SHP77 (cell line): Measurements from ENCODE around the gene CHD5.
"Not testable (repeated sequence)": the region's sequence is repeated elsewhere in the genome, so short reads cannot be mapped to it uniquely, and the experiment has no call there.

ENCODE experiments used
- DNase-seq, 2 experiments: peaks; one replicate each; lab custom pipeline; 2025; lab: John Stamatoyannopoulos, UW

CHD5 gene

DNA sequence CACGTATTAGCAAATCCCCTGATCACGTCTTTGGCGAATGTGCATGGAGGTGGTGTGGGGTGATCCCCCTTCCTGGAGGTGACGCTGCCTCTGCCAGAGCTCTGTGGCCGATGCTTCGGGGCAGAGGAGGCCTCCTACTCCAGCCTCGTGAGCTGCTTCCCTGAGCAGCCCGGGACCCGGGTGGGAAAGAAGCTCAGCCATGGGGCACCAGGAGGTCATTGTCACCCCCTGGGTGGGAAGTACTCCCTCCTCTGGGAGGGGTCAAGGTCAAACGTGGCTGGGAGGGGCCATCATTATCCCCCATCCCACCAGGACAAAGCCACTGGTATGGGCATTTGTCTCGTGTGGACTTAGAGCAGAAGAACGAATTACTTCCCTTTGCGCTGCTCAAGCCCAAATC, 93.8 kb downstream of the CHD5 start:
- no peak for DNase-seq

GRCh38 chr1:6085666-6086065, 94.5 kb downstream of the CHD5 start:
- no peak for DNase-seq

DNA sequence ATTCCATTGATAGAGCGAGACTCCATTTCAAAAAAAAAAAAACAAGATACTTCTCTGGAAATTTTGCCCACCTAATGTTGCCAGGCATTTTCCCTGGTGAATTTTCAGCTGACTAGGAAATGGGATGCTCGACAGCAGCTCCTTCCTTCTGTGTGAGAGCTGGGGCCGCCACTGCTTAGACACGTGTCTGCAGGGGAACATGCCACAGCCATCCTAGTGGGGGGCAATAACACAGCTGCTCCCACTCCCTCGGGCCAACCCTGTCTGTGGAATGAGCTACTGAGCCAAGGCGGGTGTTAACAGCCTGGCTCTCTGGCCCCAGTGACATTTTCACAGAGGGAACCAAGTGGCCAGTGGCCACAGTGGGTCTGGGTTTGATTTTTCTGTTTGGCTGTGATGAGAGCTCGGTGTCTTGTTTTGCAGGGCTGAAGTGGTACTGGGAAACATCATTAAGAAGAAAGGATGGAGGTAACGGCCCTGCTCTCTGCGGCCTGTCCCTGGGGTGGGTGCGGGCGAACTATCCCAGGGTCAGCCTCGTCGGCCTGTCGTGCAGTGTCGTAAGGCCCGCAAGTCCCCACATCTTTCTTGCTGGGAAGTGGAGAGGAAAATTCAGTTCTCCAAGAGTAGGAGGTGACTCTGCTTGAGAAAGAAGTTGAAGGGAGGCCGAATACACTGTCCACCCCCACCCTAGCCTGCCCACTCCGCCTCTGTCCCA, 95.2 kb downstream of the CHD5 start:
- no peak for DNase-seq

GRCh38 chr1:6083801-6084446, 96.2 kb downstream of the CHD5 start:
- DNase-seq = no peak

DNA sequence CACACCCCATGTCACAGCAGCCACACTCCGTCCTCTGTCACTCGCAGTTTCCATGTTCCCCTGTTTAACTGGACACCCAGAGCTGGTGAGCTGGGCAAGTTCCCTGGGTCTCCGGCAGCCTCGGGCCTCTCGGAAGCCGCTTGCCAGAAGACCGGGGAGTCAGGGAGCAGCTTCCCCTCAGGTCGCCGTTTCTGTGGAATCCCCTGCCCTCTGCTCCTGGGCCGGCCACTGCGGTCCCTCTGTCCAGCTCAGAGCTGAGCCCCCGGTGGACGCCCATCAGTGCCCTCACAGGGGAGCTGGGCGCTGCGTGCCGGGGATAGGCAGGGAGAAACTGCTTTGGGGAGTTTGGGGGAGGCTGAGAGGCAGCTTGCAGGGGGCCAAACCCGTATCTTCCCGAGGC, 96.7 kb downstream of the CHD5 start:
- DNase-seq = no peak

- DNase-seq = no peak
These were observed 97.6 kb downstream of the CHD5 start for GRCh38 chr1:6082430-6082971.

- no peak for DNase-seq
These were observed 98.2 kb downstream of the CHD5 start for GRCh38 chr1:6081901-6082300.

DNA sequence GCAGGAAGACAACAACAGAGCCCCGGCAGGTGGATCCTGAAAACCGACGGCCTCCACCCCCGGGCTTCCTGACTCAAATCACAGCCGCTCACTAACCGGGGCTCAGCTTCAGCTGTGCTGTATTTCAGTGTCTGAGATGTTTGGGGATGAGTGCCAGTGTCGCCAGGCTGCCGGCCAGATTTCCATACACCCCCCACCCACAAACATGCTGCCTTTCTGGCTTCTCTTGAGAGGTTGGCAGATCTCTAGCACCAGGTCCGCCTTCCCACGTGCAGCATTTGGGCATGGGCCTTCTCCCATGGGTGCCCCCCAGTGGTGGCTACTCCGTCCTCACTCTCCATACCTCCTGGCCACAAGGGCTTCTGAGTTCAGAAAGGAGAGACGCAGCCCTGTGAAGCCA, 99.7 kb downstream of the CHD5 start:
- DNase-seq = no peak

- no peak for DNase-seq
These were observed 102.2 kb downstream of the CHD5 start for GRCh38 chr1:6077919-6078318.

DNA sequence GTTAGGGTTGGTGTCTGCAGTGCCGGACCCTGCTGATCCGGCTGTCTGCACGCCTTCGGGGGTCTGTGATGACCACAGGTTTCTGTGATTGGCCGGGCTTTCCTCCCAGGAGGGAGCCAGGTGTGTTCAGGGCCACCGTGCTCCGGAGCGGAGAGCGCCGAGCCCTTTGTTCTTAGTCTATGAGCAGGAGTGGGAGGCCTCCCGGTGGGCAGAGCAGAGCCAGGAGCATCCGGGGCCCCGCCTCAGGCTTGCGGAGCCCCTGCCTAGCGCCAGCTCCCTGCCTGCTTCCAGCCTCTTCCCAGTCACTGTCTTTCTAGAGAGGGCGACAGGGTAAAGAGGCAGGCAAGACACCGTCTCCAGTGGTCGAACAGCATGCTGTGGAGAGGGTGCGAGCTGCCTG, 102.6 kb downstream of the CHD5 start:
- DNase-seq = no peak

GRCh38 chr1:6077061-6077460, 103.1 kb downstream of the CHD5 start:
- DNase-seq = not testable (repeated sequence)

DNA sequence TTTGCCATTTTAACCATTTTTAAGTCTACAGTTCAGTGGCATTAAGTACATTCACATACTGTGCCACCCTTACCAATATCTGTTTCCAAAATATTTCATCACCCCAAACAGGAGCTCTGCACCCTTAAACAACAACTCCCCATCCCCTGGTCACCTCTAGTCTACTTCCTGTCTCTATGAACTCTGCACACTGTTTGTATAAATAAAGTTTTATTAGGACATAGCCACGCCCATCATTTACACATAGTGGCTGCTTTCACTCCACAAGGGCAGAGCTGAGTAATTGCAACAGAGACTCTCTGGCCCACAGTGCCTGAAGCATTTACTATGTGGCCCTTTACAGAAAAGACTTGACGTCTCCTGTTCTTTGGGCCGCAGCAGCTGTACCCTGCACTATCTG, 104.4 kb downstream of the CHD5 start:
- DNase-seq = no peak

- no peak for DNase-seq
These were observed 105.8 kb downstream of the CHD5 start for GRCh38 chr1:6074192-6074901.

GRCh38 chr1:6073480-6074053, 106.6 kb downstream of the CHD5 start:
- no peak for DNase-seq

DNA sequence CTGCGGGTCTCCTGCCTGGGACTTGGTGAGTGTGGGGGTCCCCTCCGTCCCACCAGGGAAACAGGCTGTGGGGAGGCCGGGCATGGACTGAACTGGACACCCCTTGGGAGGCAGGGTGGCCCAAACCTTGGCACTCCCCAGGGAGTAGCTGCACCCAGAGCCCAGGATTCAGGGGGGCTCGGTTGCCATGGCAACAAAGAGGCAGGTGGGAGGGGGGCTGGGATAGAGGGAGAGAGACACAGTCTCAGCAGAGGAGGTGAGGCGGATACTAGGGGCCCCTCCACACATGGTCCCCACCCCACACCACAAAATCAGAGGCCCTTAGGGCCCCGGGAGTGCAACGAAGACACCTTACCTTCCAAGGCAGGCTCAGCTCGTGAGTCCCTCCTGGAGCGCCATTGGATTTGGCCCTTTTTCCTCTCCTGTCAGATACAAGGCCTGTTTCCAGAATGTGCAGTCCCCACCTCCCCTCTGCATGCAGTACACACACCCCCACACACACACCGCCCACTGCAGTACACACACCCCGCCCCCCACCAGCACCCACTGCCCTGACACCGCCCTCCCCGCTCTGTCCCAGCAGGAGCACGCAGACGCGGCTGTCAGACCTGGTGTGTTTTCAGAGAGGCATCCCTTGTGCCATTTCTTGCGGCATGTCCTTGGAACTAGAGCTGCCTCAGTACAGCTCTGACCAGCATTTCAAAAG, 107.2 kb downstream of the CHD5 start:
- no peak for DNase-seq

DNA sequence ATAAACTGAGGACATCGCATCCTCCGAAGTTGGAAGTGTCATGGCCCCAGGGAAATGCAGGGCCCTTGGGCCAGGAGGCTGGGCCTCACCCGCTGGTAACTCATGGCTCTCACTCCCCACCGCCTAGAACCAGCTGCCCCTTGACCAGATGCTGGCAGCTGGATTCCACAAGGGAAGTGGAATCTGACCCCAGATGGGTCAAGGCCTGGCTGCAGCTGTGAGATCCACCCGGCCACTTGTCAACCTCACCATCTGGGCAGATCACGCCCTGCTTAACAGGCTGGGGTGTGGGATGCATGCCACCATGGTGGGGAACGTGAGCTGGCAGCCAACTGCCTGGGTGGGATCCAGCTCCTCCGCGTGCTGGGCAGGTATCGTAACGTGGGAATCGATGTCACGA, 108.9 kb downstream of the CHD5 start:
- no peak for DNase-seq

- DNase-seq = no peak
These were observed 109.6 kb downstream of the CHD5 start for GRCh38 chr1:6070450-6070974.

DNA sequence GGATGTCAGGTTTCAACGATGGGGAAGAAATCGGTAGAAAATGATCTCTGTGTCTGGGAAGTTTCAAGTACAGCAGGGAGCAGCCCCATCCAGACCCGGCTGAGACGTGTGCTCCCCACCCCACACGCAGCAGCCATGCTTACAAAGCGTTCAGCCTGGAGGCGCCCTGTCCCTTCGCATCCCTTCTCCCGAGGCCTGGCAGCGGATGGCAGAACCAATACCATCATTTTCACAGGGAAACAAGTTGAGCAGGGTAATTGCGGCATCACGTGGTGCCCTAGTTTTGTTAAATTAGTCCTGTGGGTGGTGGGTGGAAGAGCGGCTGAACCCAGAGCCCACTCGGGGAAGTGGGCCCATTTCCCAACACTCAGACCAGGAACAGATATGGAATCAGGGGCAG, 110.5 kb downstream of the CHD5 start:
- DNase-seq = no peak

DNA sequence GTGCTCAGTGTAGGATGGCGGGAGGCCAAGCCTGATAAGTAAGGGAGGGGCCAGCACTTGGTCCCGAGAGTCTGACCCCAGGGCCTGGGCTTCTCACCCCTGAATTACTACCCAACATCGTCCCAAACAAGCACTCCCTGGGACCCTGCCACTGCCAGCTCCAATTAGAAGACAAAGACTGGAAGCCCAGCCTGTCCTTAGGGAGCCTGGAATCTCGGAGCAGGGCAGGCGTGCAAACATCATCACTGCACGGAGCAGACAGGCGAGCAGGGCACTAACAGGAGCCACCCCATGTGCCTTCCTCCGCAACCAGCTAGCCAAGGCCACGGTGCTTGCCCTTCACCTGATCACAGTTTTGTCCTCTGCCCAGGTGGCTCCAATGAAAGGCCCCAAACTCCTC, 111.2 kb downstream of the CHD5 start:
- DNase-seq = no peak

GRCh38 chr1:6068073-6068472, 112.0 kb downstream of the CHD5 start:
- no peak for DNase-seq

- no peak for DNase-seq
These were observed 113.4 kb downstream of the CHD5 start for GRCh38 chr1:6066680-6067079.
